GM21576 (cell line): Measurements from ENCODE around the gene DDAH1.
A peak's percentile ranks its signal among the peaks of the same experiment; 100 is the strongest.

Experiments used
- ATAC-seq: cut with Tn5 transposase; IDR thresholded peaks from one replicate; pipeline ENCODE4 v1.9.1; 2021; ENCODE audit warnings: mild to moderate bottlenecking, moderate library complexity; ENCODE audit not compliant: unreplicated experiment

Gene DDAH1

GRCh38 chr1:85311818-85312217 is 153.1 kb downstream of the DDAH1 start:
- ATAC-seq, result no peak

- ATAC-seq, result no peak
Observed at GRCh38 chr1:85308833-85309350, 156.1 kb downstream of the DDAH1 start.

- peak; percentile 86 for ATAC-seq
Observed at GRCh38 chr1:85307987-85308832, 156.7 kb downstream of the DDAH1 start.

- ATAC-seq, result no peak
Observed at GRCh38 chr1:85306236-85306635, 158.7 kb downstream of the DDAH1 start.

- ATAC-seq, result no peak
Observed at GRCh38 chr1:85303440-85304162, 161.4 kb downstream of the DDAH1 start.

- no peak for ATAC-seq
Observed at GRCh38 chr1:85300140-85300539, 164.8 kb downstream of the DDAH1 start.

GRCh38 chr1:85297855-85298629 is 166.9 kb downstream of the DDAH1 start:
- ATAC-seq, result peak; percentile 92

- no peak for ATAC-seq
Observed at GRCh38 chr1:85297538-85297854, 167.5 kb downstream of the DDAH1 start.

- no peak for ATAC-seq
Observed at GRCh38 chr1:85296980-85297379, 168.0 kb downstream of the DDAH1 start.

- ATAC-seq, result no peak
Observed at GRCh38 chr1:85295654-85296053, 169.3 kb downstream of the DDAH1 start.

GRCh38 chr1:85295006-85295431 is 169.9 kb downstream of the DDAH1 start:
- no peak for ATAC-seq

GRCh38 chr1:85290826-85291225 is 174.1 kb downstream of the DDAH1 start:
- ATAC-seq, result no peak

GRCh38 chr1:85289848-85290335 is 175.1 kb downstream of the DDAH1 start:
- peak; percentile 87 for ATAC-seq

- no peak for ATAC-seq
Observed at GRCh38 chr1:85289207-85289847, 175.6 kb downstream of the DDAH1 start.

- ATAC-seq, result no peak
Observed at GRCh38 chr1:85284202-85284601, 180.8 kb downstream of the DDAH1 start.

- ATAC-seq, result no peak
Observed at GRCh38 chr1:85283475-85284199, 181.3 kb downstream of the DDAH1 start.

- no peak for ATAC-seq
Observed at GRCh38 chr1:85282424-85282823, 182.5 kb downstream of the DDAH1 start.

GRCh38 chr1:85280636-85281035 is 184.3 kb downstream of the DDAH1 start:
- no peak for ATAC-seq

GRCh38 chr1:85279458-85280080 is 185.4 kb downstream of the DDAH1 start:
- ATAC-seq, result no peak
